ENCODE measurements around the gene MARS2. TPM values are rescaled to one million over a fixed set of nuclear protein-coding genes. Genes with fewer than 3 reads are reported as not detected.

The MARS2 gene
- total RNA-seq, 4 donors from 2014 or later, result 2.8 to 6.7 (median 4.2) TPM

- Histone ChIP-seq H3K4me1 (no peaks in the 10 kb centered on the region), H3K27ac (no peak overlapping the region), H3K27me3 (peaks cover 4% of the 10 kb centered on the region), H3K36me3 (no peaks in the 10 kb centered on the region), H3K4me3 (no peak overlapping the region), H3K9me3 (peaks cover 0 to 32% (median 0%) of the 10 kb centered on the region in 3 donors)
- no peak for ATAC-seq
- TF ChIP-seq EP300 (IDR thresholded peaks at IDR 0.05) (no peak), POLR2AphosphoS5 (IDR thresholded peaks at IDR 0.05) (no peak), POLR2A (IDR thresholded peaks at IDR 0.05) (no peak)
- TF ChIP-seq, protein P1, sequence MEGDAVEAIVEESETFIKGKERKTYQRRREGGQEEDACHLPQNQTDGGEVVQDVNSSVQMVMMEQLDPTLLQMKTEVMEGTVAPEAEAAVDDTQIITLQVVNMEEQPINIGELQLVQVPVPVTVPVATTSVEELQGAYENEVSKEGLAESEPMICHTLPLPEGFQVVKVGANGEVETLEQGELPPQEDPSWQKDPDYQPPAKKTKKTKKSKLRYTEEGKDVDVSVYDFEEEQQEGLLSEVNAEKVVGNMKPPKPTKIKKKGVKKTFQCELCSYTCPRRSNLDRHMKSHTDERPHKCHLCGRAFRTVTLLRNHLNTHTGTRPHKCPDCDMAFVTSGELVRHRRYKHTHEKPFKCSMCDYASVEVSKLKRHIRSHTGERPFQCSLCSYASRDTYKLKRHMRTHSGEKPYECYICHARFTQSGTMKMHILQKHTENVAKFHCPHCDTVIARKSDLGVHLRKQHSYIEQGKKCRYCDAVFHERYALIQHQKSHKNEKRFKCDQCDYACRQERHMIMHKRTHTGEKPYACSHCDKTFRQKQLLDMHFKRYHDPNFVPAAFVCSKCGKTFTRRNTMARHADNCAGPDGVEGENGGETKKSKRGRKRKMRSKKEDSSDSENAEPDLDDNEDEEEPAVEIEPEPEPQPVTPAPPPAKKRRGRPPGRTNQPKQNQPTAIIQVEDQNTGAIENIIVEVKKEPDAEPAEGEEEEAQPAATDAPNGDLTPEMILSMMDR (IDR thresholded peaks at IDR 0.05), result no peak
Observed at GRCh38 chr2:197669077-197669476, 36.1 kb upstream of the MARS2 start.

DNA sequence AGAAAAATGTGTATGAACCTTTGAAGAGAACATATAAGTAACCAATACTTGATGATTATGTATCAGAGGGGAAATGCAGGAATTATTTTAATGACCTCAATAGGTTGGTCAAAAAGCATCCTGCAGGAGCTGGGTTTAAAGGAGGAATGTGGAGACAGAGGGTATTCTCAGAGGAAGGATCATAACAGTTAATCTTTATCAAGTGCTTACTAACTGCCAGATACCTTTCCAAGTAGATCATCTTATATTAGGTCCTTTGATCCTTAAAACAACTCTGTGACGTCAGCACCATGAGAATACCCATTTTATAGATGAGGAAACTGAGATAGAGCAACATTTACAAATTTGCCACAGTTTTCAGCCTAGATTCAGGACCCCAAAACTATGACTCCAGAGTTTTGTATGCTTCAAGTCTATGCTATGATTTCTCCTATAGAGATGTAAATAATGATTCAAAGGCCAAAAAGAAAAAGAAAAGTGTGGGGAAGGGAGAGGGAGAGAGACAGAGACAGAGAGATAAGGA lies 32.7 kb upstream of the MARS2 start:
- H3K27me3 ChIP-seq, result peaks cover 4% of the 10 kb centered on the region
- H3K9me3 ChIP-seq, result peaks cover 0 to 14% (median 0%) of the 10 kb centered on the region in 3 donors
- no peaks in the 10 kb centered on the region for H3K36me3 ChIP-seq
- no peak overlapping the region for H3K27ac ChIP-seq
- H3K4me1 ChIP-seq, result no peaks in the 10 kb centered on the region
- 64% methylated on average over 1 of the region's 1 CpG; no CpG with 5 or more reads in 1 of the 2 donors for WGBS, 2 donors (ENCODE audit: low coverage in 1 of 2)
- ATAC-seq, result no peak
- TF ChIP-seq POLR2A (IDR thresholded peaks at IDR 0.05) (no peak), POLR2AphosphoS5 (IDR thresholded peaks at IDR 0.05) (no peak), EP300 (IDR thresholded peaks at IDR 0.05) (no peak)
- TF ChIP-seq, protein P1 (IDR thresholded peaks at IDR 0.05), result no peak
- H3K4me3 ChIP-seq, result peak overlapping the region in 1 of 2 donors; percentile 47

GRCh38 chr2:197673106-197673505 lies 32.1 kb upstream of the MARS2 start:
- peaks cover 0 to 7% (median 0%) of the 10 kb centered on the region in 3 donors for H3K9me3 ChIP-seq
- TF ChIP-seq EP300 (IDR thresholded peaks at IDR 0.05), result no peak
- no peak for TF ChIP-seq POLR2AphosphoS5 (IDR thresholded peaks at IDR 0.05)
- TF ChIP-seq POLR2A (IDR thresholded peaks at IDR 0.05), result no peak
- TF ChIP-seq, protein P1 (IDR thresholded peaks at IDR 0.05), result no peak
- no peaks in the 10 kb centered on the region for H3K36me3 ChIP-seq
- no peaks in the 10 kb centered on the region for H3K4me1 ChIP-seq
- peak overlapping the region in 1 of 2 donors; percentile 47 for H3K4me3 ChIP-seq
- H3K27me3 ChIP-seq, result peaks cover 4% of the 10 kb centered on the region
- ATAC-seq, result no peak
- H3K27ac ChIP-seq, result no peak overlapping the region
- WGBS, 2 donors (ENCODE audit: low coverage in 1 of 2), result 49 to 70% methylated on average over 5 of the region's 5 CpGs

DNA sequence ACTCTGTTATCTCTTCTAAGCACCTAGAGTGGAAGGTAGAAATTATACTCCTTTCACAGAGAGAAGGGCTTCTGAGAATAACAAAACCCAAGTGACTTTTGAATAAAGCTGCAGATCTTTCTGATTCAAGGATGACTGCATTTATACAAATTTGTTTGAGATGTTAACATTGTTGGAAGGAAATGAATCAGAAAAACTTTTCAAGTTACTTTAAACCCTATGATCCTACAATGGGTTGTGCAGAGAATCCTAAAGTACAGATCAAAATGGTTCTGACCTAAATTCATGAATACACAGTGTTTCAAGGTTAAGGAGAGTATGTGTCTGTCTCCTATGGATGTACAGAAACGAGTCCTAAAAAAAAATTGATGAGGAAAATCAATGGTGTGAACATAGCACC lies 31.6 kb upstream of the MARS2 start:
- Histone ChIP-seq H3K36me3 (no peaks in the 10 kb centered on the region), H3K4me3 (peak overlapping the region in 1 of 2 donors; percentile 47), H3K27me3 (peaks cover 4% of the 10 kb centered on the region), H3K27ac (no peak overlapping the region), H3K9me3 (peaks cover 0 to 3% (median 0%) of the 10 kb centered on the region in 3 donors), H3K4me1 (no peaks in the 10 kb centered on the region)
- 10 to 26% methylated on average over 1 of the region's 1 CpG for WGBS, 2 donors (ENCODE audit: low coverage in 1 of 2)
- TF ChIP-seq, protein P1 (IDR thresholded peaks at IDR 0.05), result no peak
- no peak for TF ChIP-seq POLR2AphosphoS5 (IDR thresholded peaks at IDR 0.05)
- TF ChIP-seq EP300 (IDR thresholded peaks at IDR 0.05), result no peak
- no peak for TF ChIP-seq POLR2A (IDR thresholded peaks at IDR 0.05)
- ATAC-seq, result no peak

GRCh38 chr2:197674060-197674459 lies 31.1 kb upstream of the MARS2 start:
- Histone ChIP-seq H3K36me3 (no peaks in the 10 kb centered on the region), H3K27me3 (peaks cover 4% of the 10 kb centered on the region), H3K9me3 (no peaks in the 10 kb centered on the region), H3K27ac (no peak overlapping the region), H3K4me3 (peak overlapping the region in 1 of 2 donors; percentile 47), H3K4me1 (no peaks in the 10 kb centered on the region)
- WGBS, 2 donors (ENCODE audit: low coverage in 1 of 2), result 9 to 44% methylated on average over 1 of the region's 1 CpG
- TF ChIP-seq POLR2AphosphoS5 (IDR thresholded peaks at IDR 0.05) (no peak), EP300 (IDR thresholded peaks at IDR 0.05) (no peak), POLR2A (IDR thresholded peaks at IDR 0.05) (no peak)
- TF ChIP-seq, protein P1 (IDR thresholded peaks at IDR 0.05), result no peak
- no peak for ATAC-seq

Data from gastroesophageal sphincter (tissue), 4 donors.